Kidney (tissue), 14 donors: ENCODE measurements around the gene CTNND2. TPM values are rescaled to one million over a fixed set of nuclear protein-coding genes. Genes with fewer than 3 reads are reported as not detected.

Experiments used
- DNase-seq, 5 donors: peaks; one replicate each; pipeline ENCODE4 v3.0.0-alpha.2; 2013 to 2020
- FAIRE-seq: peaks from 2 replicates; lab custom pipeline; 2012; peaks lifted over from hg19 to GRCh38; lab: Jason Lieb, UNC
- H3K27ac ChIP-seq, 2 donors: one replicate each; pipeline ENCODE4 v1.7.0; 2013; ENCODE audit warnings: low read depth in 2 of 2, low read length in 2 of 2, inconsistent platforms in 1 of 2
- H3K27me3 ChIP-seq: one replicate; pipeline ENCODE4 v1.7.1; 2013; ENCODE audit warnings: low read length, inconsistent platforms; ENCODE audit not compliant: control insufficient read depth, insufficient read depth
- H3K36me3 ChIP-seq, 3 donors: one replicate each; pipeline versions ENCODE4 v1.7.0 to v1.7.1; 2013; ENCODE audit warnings: low read length in 3 of 3, control low read depth in 1 of 3, inconsistent platforms in 1 of 3; ENCODE audit not compliant: insufficient read depth in 3 of 3, control insufficient read depth in 2 of 3
- H3K4me1 ChIP-seq, 3 donors: one replicate each; pipeline versions ENCODE4 v1.7.0 to v1.7.1; 2013; ENCODE audit warnings: low read length in 3 of 3, inconsistent platforms in 1 of 3, low read depth in 1 of 3; ENCODE audit not compliant: control insufficient read depth in 2 of 3, insufficient read depth in 2 of 3
- H3K4me3 ChIP-seq, 3 donors: one replicate each; pipeline versions ENCODE4 v1.7.0 to v1.8.1; 2013; ENCODE audit warnings: low read length in 3 of 3, control low read depth in 1 of 3, inconsistent platforms in 1 of 3
- H3K9ac ChIP-seq, 3 donors: one replicate each; pipeline versions ENCODE4 v1.7.0 to v1.7.1; 2013; ENCODE audit warnings: low read length in 3 of 3, control low read depth in 1 of 3, inconsistent platforms in 1 of 3
- H3K9me3 ChIP-seq, 3 donors: one replicate each; pipeline versions ENCODE4 v1.7.0 to v1.7.1; 2013; ENCODE audit warnings: low read length in 3 of 3, control low read depth in 1 of 3, inconsistent platforms in 1 of 3; ENCODE audit not compliant: control insufficient read depth in 2 of 3, insufficient read depth in 1 of 3
- CTCF ChIP-seq: IDR thresholded peaks from 3 replicates; pipeline ENCODE4 v1.5.1; 2012; ENCODE audit warnings: mild to moderate bottlenecking, moderate library complexity, borderline replicate concordance; ENCODE audit not compliant: insufficient read depth; ENCODE audit errors: extremely low read depth
- intact Hi-C: fragments of 100-400 bp; cut with DNase I; formaldehyde crosslinking; loops from one replicate; pipeline ENCODE4 v1.11.1; 2022
- polyA plus RNA-seq: library from polyadenylated mRNA; stranded (reverse); fragments of 350-450 nt; fragmentation: Illumina TruSeq; extraction: RNeasy Lipid Tissue Mini Kit (QIAGEN cat#74804); gene quantifications from one replicate; pipeline ENCODE4 v1.2.3, GENCODE V29; 2014; ENCODE audit warnings: low read depth, low replicate concordance; ENCODE audit not compliant: insufficient read depth
- total RNA-seq: library from RNA; stranded (reverse); fragmentation: NEBNext Ultra II Directional; extraction: Animal tissue kit (Norgen Biotek cat#: 25700); gene quantifications from one replicate; pipeline ENCODE4 v1.2.1, GENCODE V29; 2021
- donor health status: control.
- donor health status: control.
- donor health status: control.
- donor health status: control.
- donor health status: control.
- donor health status: DM: yes; HTN: yes; CAD: no.
- donor health status: Normal renal cell carcinoma (clear cell type).

The CTNND2 gene
- total and polyA plus RNA-seq, 2 donors from 2014 or later, result 0.15 to 0.79 TPM

- DNase-seq, result peak in 3 of 5 donors; percentile 33 to 51 (median 43)
- no peak for TF ChIP-seq CTCF
- no peak for FAIRE-seq
- no peak overlapping the region for H3K27ac ChIP-seq
- H3K4me1 ChIP-seq, result no peaks in the 10 kb centered on the region
- H3K9ac ChIP-seq, result no peak overlapping the region
- no peak overlapping the region for H3K4me3 ChIP-seq
- intact Hi-C loops, result no loop called here
- no peaks in the 10 kb centered on the region for H3K27me3 ChIP-seq
- no peaks in the 10 kb centered on the region for H3K9me3 ChIP-seq
- H3K36me3 ChIP-seq, result no peaks in the 10 kb centered on the region
These were observed 774.1 kb downstream of the CTNND2 start for GRCh38 chr5:11130131-11130530.

GRCh38 chr5:11128021-11128420, 776.2 kb downstream of the CTNND2 start:
- FAIRE-seq (no peak), DNase-seq (no peak)
- no peaks in the 10 kb centered on the region for H3K36me3 ChIP-seq
- H3K4me3 ChIP-seq, result no peak overlapping the region
- intact Hi-C loops, result no loop called here
- H3K9me3 ChIP-seq, result no peaks in the 10 kb centered on the region
- H3K27me3 ChIP-seq, result no peaks in the 10 kb centered on the region
- no peak overlapping the region for H3K9ac ChIP-seq
- TF ChIP-seq CTCF, result no peak
- H3K27ac ChIP-seq, result no peak overlapping the region
- H3K4me1 ChIP-seq, result no peaks in the 10 kb centered on the region

- FAIRE-seq, result no peak
- intact Hi-C loops, result no loop called here
- no peaks in the 10 kb centered on the region for H3K4me1 ChIP-seq
These were observed 777.4 kb downstream of the CTNND2 start for GRCh38 chr5:11126844-11127243.

More at GRCh38 chr5:11126844-11127243, 777.4 kb downstream of the CTNND2 start:
- TF ChIP-seq CTCF, result no peak
- Histone ChIP-seq H3K9me3 (no peaks in the 10 kb centered on the region), H3K9ac (no peak overlapping the region), H3K4me3 (no peak overlapping the region), H3K36me3 (no peaks in the 10 kb centered on the region), H3K27me3 (no peaks in the 10 kb centered on the region), H3K27ac (no peak overlapping the region)
- DNase-seq, result no peak
